Astrocyte of the hippocampus (primary cell): Measurements from ENCODE around the gene LARP4.
"Not testable (repeated sequence)": the region's sequence is repeated elsewhere in the genome, so short reads cannot be mapped to it uniquely, and the experiment has no call there.

ENCODE experiments used
- DNase-seq: peaks from one replicate; pipeline ENCODE4 v3.0.0; 2011; ENCODE audit warnings: low read depth, low spot score

Gene LARP4

GRCh38 chr12:50482571-50482970 is 81.9 kb downstream of the LARP4 start:
- DNase-seq: no peak

GRCh38 chr12:50483488-50483887 is 82.8 kb downstream of the LARP4 start:
- DNase-seq: no peak

- no peak for DNase-seq
Observed at GRCh38 chr12:50488801-50489200, 88.1 kb downstream of the LARP4 start.

GRCh38 chr12:50498119-50498518 is 97.4 kb downstream of the LARP4 start:
- peak; percentile 32 for DNase-seq

- DNase-seq: peak; percentile 97
Observed at GRCh38 chr12:50504798-50505674, 104.4 kb downstream of the LARP4 start, which contains the start of gene DIP2B. TSS of gene DIP2B (plus strand) at chr12:50504985. CDS start at chr12:50505141, 156 bp downstream.

DNA sequence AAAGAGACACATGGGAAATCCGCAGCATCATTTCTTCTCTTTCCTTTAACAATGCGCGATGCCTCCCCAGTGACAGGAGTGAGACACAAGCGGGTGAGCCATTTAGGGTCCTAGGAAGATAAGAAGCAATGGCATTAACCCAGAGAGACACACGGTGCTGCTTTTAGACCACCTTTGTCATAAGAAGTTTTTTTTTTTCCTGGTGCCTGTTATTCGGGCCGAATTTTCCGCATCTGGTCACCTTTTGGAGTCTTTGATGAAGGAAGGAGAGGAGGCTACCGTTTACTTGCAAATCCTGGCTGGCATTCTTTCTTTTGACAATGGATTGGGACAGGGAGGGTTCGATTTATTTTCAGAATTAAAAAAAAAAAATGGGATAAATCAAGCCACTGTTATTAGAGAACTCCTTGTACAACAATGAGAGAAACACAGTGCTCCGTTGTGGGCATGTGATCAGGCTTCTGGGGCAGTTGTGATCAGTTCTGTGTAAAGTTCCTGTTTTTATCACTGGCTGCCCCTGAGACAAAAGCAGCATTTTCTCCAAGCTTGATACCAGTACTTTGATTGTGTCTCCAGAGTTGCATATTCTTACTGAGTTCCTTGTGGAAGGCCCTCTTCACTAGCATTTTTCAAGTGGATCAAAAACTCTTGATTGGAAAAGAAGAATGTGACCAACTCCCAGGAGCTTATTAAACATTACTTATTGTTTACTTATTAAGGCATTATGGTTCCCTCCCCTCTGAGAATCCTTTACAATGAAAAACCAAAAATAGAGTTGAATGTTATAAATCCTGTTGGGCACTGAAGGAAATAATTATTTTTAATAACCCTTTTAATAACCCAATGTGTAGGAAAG is 105.2 kb downstream of the LARP4 start:
- peak; percentile 36 for DNase-seq

GRCh38 chr12:50506753-50507473 is 106.2 kb downstream of the LARP4 start:
- peak; percentile 29 for DNase-seq

DNA sequence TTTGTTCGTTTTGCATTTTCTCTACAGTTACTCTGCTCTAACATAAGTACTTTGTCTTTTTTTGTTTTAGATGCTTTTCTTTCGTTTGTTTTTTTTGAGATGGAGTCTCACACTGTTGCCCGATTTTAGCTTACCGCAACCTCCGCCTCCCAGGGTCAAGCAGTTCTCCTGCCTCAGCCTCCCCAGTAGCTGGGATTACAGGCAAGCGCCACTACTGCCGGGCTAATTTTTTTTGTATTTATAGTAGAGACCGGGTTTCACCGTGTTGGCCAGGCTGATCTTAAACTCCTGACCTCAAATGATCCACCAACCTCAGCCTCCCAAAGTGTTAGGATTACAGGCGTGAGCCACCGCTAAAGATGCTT is 106.8 kb downstream of the LARP4 start:
- no peak for DNase-seq

GRCh38 chr12:50507930-50508329 is 107.2 kb downstream of the LARP4 start:
- no peak for DNase-seq

DNA sequence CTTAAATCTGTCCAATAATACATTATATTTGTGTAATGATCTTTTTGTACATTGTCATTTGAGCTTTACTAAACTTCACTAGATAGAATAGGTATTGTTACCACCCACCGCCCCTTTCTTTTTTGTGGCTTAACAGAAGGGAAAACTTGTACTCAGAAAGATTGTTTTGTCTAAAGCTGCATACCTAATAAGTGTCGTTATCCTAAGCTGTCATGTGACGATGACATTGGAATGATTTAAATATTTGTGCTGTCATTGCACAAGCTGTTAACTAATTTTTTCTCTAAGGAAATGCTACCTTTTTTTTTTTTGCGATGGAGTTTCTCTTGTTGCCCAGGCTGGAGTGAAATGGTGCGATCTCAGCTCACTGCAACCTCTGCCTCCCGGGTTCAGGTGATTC is 107.7 kb downstream of the LARP4 start:
- DNase-seq: no peak

DNA sequence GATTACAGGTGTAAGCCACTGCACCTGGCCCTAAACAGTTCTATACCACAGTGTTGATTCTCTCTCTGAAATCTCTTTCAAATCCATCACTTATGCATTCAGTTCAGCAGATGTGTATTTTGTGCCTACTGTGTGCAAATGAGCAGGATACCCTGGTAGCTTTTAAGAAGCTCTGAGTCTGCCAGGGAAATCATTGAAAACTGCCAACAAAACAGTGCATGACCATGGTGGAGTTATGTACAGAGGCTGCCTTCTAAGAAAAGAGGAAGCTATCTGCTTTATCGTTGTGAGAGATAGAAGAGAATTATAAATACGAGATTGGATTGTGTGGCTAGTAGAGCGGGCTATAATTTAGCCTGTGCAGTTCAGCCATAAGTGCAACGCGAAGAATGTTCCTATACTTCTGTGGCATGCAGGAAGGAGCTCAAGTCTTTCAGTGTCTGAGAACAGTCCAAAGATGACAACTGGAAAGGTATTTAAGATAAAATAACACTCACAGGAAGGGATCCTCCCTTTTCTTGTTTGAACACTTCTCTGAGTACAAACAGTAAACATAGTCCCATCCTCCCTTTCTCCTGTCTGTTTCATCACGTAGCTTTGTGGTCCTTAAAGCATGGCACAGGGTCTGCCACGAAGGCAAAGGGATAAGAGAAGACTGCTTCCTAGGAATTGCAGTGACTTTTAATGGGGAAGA is 108.4 kb downstream of the LARP4 start:
- no peak for DNase-seq

DNA sequence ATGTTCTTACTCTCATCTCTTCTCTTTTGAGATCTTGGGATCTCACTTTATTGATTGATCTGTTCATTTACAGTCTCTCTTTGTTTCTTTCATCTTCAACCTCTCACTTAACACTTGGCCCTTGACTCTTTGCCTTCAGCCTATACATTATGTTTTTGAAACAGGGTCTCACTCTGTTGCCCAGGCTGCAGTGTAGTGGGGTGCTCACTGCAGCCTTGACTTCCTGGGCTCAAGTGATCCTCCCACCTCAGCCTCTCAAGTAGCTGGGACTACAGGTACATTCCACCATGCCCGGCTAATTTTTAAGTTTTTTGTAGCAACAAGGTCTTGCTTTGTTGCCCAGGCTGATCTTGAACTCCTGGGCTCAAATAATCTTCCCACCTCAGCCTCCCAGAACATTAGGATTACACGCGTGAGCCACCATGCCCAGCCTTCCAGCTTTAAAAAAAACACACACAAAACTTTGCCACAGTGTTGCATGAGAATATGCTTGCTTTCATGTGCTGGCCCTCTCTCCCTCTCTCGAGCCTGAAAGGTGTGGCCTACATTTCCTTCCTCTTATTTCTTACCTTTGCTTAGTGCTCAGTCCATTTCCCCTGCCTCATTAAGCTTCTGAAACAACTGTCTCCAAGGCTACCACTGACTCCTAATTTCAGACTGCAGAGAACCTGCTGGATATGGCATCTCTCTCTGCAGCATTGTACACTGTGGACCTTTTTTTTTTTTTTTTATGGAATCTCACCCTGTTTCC is 114.0 kb downstream of the LARP4 start:
- no peak for DNase-seq

DNA sequence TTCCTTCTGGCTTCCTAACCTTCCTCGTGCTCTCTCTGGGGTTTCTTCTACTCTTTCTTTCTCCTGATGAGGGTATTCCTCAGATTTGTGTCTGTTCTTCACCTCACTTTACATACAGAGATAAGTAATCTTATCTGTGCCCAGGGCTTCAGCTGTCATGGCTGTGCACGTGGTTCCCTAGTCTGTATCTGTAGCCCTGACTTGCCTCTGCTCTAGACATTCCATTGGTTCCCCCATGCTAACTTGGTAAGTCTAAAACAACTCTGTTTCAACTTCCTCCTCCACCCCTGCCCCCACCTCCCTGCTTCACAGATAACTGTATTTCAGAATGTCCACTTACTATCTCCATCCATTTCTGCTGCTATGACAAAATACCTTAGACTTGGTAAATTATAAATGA is 114.9 kb downstream of the LARP4 start:
- no peak for DNase-seq

GRCh38 chr12:50517421-50518048 is 116.8 kb downstream of the LARP4 start:
- DNase-seq: peak; percentile 28

DNA sequence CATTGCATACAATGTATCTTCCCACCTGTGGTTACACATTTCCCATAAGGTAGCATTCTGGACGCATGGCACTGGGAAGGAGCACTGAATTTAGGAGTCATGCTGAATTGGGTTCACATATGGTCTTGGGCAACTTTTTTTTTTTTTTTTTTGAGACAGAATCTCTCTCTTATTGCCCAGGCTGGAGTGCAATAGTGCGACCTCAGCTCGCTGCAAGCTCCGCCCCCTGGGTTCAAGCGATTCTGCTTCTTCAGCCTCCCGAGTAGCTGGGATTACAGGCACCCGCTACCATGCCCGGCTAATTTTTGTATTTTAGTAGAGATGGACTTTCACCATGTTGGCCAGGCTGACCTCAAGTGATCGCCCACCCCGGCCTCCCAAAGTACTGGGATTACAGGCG is 117.4 kb downstream of the LARP4 start:
- no peak for DNase-seq

- DNase-seq: no peak
Observed at GRCh38 chr12:50519353-50519752, 118.7 kb downstream of the LARP4 start.

- no peak for DNase-seq
Observed at GRCh38 chr12:50520416-50521207, 119.9 kb downstream of the LARP4 start.

- not testable (repeated sequence) for DNase-seq
Observed at GRCh38 chr12:50521781-50522180, 121.1 kb downstream of the LARP4 start.

DNA sequence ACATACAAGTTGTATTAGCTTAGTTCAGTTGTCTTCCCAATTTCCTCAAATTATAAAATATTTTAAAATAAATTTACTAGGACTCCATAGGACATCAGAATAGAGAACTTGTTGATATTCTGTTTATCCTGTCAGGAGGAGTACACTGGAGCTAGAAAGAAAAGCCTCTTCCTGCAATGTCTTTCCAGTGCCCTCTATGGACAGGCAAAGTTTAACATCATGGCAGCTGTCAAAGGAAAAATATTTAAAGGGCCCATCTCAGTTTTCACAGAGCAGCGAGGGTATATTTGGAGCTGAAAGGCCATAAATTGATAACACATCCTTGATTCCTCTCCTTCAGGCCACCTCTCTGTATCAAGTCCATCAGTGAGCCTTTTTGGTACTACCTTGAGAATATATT is 123.1 kb downstream of the LARP4 start:
- no peak for DNase-seq
